HEK293T (cell line): ENCODE results near the gene WDR87.

Source experiments
- ARNT ChIP-seq: fragments of 450-650 bp; IDR thresholded peaks from 2 replicates; pipeline ENCODE4 v1.6.1; 2017; ENCODE audit warnings: mild to moderate bottlenecking
- CTBP1 ChIP-seq: fragments of 450-650 bp; IDR thresholded peaks from 2 replicates; pipeline ENCODE4 v1.6.1; 2016; ENCODE audit warnings: borderline replicate concordance
- FOXA1 ChIP-seq: fragments of 450-650 bp; IDR thresholded peaks from 2 replicates; pipeline ENCODE4 v1.6.1; 2016; ENCODE audit warnings: mild to moderate bottlenecking
- FOXK2 ChIP-seq: fragments of 450-650 bp; IDR thresholded peaks from 2 replicates; pipeline ENCODE4 v1.6.1; 2016; ENCODE audit warnings: mild to moderate bottlenecking
- FOXM1 ChIP-seq: fragments of 450-650 bp; IDR thresholded peaks from 2 replicates; pipeline ENCODE4 v1.6.1; 2017; ENCODE audit warnings: mild to moderate bottlenecking, borderline replicate concordance
- HDGF ChIP-seq: fragments of 450-650 bp; IDR thresholded peaks from 2 replicates; pipeline ENCODE4 v1.6.1; 2017; ENCODE audit warnings: antibody characterized with exemption, borderline replicate concordance
- L3MBTL2 ChIP-seq: fragments of 450-650 bp; conservative IDR thresholded peaks from 2 replicates; pipeline ENCODE4 v1.6.1; 2016; ENCODE audit warnings: mild to moderate bottlenecking
- NFRKB ChIP-seq: fragments of 450-650 bp; IDR thresholded peaks from 2 replicates; pipeline ENCODE4 v1.6.1; 2016; ENCODE audit warnings: mild to moderate bottlenecking, moderate library complexity
- PKNOX1 ChIP-seq: fragments of 450-650 bp; IDR thresholded peaks from 2 replicates; pipeline ENCODE4 v1.6.1; 2016
- SP1 ChIP-seq: fragments of 450-650 bp; IDR thresholded peaks from 2 replicates; pipeline ENCODE4 v1.6.1; 2017
- SUZ12 ChIP-seq: fragments of 450-650 bp; IDR thresholded peaks from 2 replicates; pipeline ENCODE4 v1.6.1; 2016; ENCODE audit warnings: mild to moderate bottlenecking
- TARDBP ChIP-seq: fragments of 450-650 bp; IDR thresholded peaks from 2 replicates; pipeline ENCODE4 v1.6.1; 2016
- ZNF384 ChIP-seq: fragments of 450-650 bp; IDR thresholded peaks from 2 replicates; pipeline ENCODE4 v1.6.1; 2016

GRCh38 chr19:37899453-37899852 lies 6.9 kb downstream of the WDR87 start:
- no peak for TF ChIP-seq TARDBP
- TF ChIP-seq SP1 = no peak
- no peak for TF ChIP-seq FOXK2
- TF ChIP-seq CTBP1 = no peak
- TF ChIP-seq PKNOX1 = no peak
- TF ChIP-seq FOXM1 = no peak
- TF ChIP-seq ARNT = no peak
- TF ChIP-seq ZNF384 = no peak
- TF ChIP-seq HDGF = no peak
- no peak for TF ChIP-seq NFRKB
- no peak for TF ChIP-seq L3MBTL2
- TF ChIP-seq SUZ12 = no peak
- TF ChIP-seq FOXA1 = no peak
